Ecto neural progenitor cell (in vitro differentiated cells): ENCODE results near the gene UQCRQ.

Experiments
- DNase-seq: peaks from one replicate; pipeline ENCODE4 v3.0.0-alpha.2; 2018; ENCODE audit warnings: low spot score

The UQCRQ gene

DNA sequence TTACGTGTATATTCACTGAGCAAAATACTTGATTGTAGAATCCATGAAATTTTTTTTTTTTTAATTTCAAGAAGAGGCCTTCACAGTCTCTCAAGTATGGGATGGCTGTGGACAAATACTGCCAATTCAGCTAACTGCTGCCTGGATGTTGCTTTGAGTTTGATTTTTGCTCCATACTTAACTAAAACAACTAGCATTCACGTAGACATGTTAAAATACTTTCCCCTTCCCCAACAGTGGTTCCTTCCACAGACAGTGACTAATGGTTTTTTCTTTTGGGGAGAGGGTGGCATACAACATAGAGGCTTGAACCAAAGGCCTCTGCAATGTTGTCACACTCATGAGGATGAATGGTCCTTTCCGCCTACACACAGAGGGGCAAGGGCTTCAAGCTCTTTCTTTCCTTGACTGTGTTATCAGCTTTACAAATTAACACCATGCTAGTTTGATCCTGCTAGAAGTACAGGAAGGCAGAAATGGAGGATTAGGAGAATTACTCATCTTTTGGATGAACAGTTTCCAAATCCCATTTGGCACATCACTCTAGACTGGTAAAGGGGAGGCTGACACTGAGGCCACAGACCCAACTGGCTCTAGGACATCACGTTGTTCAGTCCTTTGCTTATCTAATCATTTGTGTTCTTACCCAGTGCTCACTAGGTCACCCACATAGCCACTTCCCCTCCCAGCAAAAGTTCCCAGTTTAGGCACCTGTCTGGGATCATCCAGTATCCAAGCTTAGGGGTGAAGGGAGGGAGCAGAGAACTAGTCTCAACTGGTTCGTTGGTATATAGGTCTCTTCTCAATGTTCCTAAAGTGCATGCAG is 5.2 kb downstream of the UQCRQ start:
- no peak for DNase-seq

DNA sequence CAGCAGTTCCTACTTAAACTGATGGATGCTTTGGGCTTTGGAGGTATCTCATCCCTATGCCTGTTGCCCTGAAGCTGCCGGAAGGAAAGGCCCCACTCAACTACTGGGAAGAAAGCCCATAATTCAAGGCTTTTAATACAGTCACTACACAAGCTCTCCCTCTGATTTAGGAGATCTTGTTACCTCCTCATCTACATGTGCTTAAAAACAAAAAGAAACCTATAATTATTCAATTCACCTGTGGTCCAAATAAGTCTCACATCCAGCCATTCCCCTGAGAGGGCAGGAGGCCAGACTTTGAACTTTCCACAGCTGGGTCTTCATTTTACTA is 6.3 kb downstream of the UQCRQ start:
- DNase-seq: no peak

DNA sequence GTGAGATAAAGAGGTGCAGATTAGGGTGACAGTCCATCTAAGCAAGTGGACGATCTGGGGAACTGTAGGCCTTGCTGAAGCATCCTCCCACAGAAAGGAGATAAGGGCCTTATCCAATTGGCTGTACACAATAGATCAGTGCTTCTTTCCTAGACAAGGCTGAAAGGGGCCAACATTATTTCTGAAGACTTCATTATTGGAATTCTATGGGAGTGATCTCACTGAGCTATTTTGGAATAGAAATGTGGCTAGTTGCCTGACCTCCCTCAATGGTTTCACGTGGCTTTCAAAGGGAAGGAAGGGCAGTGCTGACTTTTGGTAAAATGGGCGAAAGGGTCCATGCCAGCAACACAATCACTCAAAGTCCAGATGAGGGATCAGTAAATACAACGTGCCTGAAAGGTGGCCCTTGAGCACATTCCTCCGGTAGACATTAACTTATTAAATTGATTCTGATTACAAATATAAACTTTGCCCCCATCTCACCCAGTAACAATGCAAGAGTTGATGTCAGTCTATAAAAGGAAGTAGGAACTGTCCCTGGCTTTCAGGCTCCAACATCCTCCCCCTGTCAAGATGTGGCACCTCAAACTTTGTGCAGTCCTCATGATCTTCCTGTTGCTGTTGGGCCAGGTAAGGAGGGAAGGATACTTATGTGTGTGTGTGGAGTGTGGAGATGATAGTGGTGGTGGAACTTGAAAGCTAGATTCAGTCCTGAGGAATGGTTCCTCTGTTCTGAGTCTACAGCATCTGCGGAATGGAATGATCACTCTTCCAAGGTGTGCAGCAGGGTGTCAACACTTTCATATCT is 6.9 kb downstream of the UQCRQ start, which contains the start of gene LEAP2:
Gene LEAP2 (plus strand): TSS at position 550 of the 811 bp plus-strand sequence. CDS start 27 bp downstream, at position 577.
- DNase-seq: no peak

DNA sequence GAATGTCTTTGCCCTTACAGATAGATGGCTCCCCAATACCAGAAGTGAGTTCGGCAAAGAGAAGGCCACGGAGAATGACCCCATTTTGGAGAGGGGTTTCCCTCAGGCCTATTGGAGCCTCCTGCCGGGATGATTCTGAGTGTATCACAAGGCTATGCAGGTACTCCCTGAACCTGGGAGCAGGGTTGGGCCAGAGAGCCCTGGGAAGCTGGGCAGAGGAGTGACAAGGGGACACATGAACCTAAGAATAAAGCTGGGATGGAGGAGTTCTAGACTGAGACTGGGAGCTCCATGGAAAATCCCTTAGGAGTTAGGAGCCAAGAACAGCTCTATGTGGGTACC is 7.5 kb downstream of the UQCRQ start:
- no peak for DNase-seq

DNA sequence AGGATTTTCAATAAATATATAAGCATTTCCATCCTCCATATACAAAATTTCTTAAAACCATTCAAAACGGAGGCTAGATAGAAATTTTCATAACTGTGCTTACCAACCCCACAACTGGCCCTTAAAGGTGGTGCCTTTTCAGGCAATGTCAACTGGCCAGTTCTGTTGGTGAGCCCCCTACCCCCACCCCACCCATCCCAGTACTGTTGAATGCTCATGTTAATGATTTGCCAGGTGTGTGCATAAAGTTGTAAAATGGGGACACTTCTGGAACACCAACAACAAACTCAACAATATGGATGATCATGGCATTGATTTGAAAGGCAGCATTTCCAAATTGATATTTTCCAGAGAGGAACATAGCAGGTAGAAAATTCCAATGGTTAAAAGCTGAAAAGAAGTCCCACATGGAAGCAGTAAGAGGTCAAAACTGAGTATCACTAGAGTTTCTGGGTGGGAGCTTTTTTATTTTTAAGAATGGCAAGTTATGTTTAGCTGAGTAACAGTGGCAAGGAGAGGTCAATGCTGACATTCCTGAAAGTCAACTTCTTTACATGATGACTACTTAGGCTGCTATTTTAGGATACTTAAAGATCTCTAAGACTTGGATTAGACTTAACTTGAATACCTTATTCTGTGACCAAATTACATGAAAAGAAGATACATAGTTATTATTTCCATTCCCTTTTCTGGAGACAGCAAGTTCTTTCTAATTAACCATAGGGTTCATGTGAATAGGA is 9.7 kb downstream of the UQCRQ start:
- DNase-seq: no peak

DNA sequence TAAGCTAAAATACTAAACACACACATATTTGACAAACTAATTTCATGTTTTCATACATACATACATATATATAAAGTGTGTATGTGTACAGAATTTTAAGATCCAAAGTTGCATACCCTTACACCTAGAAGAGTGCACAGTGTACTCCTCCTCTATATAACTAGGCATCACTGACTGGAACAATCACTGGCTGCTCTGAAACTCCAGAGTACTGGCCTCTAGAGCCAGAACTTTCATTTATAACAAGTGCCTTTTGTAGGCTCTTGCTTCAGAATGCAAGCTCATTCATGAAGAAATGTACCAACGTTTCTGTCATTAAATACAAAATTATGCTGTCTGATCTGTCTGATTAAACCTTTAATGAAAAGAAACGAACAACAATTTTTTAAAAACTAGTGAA is 11.0 kb downstream of the UQCRQ start:
- no peak for DNase-seq

DNA sequence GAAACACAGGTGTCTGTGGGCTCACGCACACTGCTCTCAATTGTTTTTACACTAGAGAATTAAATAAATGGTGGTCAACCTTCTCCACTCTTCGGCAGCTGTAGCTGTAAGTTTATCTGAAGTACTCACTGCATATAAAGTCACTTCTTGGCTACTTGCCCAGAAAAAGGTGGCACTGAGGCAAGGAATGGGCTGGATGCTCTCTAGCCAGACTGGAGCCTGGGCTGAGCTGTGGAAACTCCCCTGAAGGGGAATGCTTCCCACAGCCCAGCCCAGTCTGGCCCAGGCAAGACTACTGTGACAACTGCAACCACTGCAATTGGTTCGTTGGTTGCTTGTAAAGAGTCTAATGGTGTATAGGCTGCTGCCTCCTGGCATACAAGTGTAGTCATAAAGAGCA is 11.5 kb downstream of the UQCRQ start:
- no peak for DNase-seq

DNA sequence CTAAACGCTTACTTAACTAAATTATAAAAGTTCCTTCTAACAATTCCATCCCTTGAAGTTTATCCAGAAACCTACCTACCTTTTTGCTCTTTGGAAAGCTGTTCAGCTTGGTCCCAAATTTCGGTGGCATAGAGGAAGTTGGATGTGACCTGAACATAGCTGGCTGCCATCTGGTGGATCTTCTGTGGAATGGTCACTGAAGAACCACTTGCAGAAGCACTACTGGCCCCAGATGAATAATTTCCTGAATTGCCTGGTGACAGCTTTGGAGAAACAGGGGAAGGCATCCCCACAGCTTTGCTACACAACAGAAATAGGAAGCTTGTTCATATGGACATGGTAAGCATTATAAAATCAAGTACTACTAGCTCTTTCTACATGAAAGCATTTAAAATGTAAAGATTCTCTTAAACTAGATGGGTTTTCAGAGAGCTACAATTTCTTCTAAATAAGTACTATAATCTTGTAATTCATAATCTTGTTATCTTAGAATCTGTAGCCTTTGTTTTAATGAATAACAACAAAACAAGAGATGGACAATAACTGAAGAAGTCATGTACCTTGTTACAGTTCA is 16.9 kb downstream of the UQCRQ start:
- DNase-seq: no peak

DNA sequence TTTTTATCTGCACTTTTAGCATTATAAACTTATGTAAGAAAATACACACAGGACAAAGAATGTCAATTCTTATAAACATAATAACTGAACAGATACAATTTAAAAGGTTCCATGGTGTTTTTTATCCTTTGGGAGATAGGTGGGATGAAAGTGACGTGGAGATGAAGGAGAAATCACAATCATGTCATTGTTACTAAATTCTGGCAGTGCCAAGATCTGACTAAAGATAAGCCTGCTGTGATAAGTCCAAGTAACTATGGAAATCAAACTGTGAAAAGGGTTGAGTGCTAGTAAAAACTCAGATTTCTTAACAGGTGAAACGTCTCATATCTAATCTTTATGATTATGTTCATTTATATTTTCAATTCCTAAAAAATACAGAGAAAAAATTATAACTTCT is 18.1 kb downstream of the UQCRQ start:
- no peak for DNase-seq

DNA sequence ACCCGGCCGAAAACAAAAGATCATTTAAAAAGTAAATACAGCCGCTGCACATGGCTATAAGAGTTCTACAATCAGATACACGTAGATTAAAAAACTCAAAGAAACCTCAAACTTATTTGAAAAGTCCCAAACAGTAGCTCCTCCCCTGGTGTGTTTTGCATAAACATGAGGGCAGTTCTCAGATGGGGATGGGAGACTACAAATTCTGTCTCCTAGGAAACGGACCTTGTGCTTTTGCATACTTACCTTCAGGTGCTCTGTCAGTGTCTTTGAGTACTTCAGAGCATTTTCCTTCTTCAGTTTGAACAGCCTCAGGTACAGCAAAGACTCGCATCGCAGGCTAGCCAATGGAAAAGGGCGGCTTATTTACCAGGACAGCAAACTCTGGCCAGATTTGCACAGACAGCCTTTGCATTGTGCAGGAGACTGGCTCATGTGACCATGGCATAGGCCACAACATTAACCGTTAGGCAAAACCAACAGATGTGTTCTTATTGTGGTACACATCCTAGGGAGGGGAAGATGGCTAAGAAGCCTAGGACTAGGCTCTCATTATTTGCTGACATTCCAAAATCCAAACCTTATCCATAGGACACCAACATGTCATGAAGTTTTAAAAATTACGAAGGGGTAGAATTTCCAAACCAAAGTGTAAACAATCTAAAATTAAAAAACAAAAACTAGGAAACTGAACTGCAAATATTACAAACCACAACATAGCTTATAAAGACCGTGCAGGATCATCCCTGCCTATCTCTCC is 19.8 kb downstream of the UQCRQ start:
- no peak for DNase-seq

DNA sequence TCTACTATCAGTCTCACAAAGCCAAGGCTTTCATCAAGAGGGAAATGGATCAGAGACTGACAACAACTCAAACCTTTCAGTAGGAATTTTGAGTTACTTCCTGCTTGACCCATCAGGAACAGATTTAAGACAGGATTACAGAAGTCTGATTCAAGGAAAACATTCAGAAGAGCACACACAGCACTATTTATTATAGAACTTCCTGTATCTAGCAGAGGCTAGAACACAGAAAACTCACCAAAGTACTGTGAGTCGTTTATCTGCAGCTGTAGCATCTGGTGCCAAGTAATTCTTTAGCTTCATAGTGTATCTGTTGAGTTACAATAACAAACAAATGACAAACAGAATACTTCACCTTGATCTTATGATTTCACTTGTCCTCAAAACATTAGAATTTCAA is 20.8 kb downstream of the UQCRQ start:
- DNase-seq: no peak

DNA sequence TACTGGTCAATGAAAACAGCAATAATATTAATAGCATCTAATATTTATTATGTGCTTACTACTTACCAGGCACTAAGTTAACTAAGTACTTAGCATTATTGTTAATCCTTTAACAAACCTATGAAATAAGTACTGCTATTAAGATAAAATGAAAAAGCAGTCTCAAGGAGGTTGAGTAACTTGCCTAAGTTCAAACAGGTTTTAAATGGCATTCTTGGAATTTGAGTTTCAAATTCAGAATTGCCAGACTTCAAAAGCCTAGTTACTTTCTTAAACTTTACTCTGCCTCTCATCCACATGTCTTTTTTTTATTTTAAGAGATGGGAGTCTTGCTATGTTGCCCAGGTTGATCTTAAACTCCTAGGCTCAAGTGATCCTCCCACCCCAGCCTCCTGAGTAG is 23.1 kb downstream of the UQCRQ start:
- no peak for DNase-seq

DNA sequence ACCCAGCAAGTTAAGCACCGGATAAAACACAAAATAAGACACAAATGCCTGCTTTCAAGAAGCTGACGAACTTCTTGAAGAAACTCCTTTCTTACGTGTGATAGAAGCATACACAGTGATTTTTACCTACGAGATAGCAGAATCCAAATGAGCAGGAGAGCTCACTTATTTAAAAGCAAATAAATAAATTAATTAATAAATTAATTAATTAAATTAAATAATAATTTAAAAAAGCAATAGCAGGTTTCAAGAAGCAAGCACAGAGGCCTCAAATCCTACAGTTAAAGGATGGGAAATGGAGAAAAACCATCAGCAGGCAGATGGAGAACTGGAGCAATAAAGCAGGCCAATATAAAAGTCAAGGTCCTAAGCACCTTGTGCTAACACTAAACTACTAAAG is 24.4 kb downstream of the UQCRQ start:
- no peak for DNase-seq

DNA sequence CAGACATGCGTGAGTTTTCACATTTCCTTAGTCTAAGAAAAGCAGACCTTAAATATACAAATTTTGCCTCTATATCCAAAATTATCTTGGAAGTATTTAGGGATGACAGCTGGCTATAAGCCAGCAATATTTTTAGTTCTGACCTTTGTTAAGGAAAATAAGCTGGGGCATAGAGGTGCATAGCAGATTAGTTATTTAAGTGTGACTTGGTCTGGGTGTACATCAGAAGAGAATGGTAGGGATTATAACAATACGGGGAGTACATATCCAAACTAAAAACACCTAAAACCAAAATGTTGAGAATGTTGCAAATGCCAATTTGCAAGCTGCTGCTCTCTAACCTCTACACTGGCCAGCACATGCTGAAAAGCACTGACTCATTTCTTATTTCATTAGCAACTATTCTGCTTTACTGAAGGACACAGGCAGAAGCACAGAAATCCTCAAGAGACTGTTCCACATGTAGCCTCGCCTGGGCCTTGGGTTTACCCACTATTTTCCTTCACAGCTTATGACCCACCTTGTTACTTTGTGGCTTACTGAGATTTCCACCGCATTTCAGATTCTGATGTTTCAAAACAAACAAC is 29.4 kb downstream of the UQCRQ start:
- no peak for DNase-seq

DNA sequence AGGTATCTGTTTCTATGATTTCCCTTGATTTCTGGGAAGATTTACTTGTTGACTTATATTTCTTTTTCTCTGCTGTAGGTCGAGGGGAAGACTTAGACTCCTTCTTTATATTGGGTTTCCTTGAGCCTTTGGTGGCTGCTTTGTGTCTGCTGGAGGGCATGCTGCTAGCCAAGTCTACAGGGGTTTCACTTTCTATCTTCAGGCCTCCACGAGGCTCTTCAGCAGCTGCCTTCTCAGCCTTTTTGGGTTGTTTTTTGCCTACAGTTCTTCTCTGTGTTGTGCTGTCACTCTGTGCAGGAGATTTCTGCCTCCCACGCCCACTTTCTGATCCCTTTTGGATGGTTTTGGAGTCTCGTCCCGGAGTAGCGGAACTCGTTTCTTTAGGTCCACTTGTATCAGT is 30.2 kb downstream of the UQCRQ start:
- no peak for DNase-seq

DNA sequence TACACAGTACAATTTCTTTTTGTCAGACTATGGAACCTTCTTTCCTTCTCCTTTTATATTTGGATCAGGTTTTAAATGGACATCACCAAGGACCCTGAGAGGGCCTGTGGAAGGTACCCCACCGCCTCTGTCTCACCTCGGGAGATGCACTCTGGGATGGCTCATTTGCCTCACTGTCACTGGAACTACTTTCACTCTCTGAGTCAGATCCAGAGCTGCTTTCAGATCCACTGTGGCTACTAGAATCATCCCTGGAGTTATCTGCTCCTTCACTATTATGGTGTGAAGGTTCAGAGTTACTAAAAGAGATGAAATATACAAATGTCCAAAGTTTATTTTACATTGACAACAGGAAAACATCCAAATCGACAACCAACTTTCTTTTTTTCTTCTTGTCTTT is 31.7 kb downstream of the UQCRQ start:
- no peak for DNase-seq

DNA sequence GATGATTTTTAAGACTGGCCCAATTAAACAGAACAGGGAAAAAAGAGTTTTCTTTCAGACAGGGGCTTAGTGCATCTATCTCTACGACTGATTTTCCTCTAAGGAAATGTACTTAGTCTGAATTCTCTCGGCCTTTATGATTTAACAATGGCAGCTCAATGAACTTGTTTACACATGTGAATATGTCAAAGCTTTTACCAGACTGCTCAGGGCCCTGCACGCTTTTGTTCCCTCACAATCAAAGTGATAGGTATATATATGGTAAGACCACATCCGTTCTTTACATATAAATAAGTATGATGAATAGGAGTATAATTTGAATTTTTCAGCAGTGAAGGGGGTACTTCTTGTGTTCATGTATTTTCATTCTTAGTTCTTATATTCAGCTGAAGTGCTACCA is 34.6 kb downstream of the UQCRQ start:
- DNase-seq: no peak

DNA sequence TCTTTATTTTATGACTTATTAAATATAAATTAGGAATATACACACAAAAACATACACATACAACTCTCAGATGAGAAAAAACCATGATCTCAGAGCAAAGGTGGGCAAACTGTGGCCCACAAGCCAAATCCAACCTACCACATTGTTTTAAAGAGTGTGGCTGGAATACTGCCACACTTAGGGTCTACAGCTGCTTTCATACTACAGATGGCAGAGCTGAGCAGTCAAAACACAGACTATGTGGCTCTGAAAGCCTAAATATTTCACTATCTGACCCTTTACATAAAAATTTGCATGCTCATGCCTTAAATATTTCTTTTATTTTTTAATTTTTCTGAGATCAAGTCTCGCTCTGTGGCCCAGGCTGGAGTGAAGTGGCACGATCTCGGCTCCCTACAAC is 35.3 kb downstream of the UQCRQ start:
- no peak for DNase-seq

DNA sequence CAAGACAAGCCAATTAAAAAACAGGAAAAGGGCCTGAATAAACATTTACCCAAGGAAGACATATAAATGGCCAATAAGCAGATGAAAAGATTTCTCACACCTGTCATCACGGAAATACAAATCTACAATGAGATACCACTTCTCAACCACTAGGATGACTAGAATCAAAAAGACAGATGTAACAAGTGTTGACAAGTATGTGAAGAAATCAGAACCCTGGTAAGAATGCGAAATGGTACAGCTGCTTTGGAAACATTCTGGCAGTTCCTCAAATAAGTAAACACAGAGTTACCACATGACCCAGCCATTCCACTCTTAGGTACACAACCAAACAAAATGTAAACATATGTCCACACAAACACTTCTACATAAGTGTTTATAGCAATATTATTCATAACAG is 39.5 kb downstream of the UQCRQ start:
- DNase-seq: no peak

DNA sequence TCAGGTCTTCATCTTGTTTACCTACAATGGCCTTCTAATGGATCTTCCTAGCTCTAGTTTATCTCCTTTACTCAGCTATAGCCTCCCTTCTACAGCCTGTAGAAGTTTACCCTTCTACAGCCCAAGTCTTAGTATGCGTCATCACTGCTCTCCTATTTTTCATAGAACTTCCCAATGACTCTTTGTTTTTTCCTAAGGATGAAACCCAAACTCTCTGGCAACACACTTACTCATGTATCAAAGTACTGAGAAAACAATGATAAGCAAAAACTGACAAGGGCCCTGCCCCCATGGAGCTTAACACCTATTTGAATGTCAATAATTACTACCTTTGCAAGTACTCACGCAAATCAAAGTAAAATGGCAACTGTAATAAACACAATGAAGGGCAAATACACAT is 40.7 kb downstream of the UQCRQ start:
- DNase-seq: no peak

DNA sequence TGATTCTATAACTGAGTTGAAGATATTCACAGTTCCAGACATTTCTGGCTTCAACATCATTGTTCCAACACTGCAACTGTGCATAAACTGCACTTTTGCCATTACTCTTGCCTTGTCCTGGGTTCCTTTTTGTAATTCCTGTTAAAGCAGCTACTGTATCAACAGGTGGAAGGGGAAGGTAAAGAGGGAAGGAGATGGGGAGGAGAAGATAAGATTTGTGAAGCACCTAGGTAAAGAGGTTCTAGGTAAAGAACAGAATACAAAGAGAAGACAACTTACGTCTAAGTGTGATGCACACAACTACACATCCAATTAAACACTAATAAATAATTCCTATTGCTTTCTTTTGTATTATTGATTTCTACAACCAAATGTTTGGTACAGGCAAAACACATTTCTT is 43.3 kb downstream of the UQCRQ start:
- no peak for DNase-seq

DNA sequence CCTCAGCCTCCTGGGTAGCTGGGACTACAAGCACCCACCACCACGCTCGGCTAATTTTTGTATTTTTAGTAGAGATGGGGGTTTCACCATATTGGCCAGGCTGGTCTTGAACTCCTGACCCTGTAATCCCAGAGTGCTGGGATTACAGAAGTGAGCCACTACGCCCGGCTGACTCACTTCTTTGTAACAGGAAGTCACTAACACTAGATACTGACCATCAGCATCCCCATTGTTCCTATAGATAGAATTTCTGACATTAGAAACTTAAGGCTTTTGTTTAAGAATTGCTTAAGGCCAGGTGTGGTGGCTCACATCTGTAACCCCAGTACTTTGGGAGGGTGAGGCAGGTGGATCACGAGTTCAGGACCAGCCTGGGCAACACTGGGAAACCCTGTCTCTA is 49.2 kb downstream of the UQCRQ start:
- DNase-seq: no peak
